Measurements from ENCODE around the gene NR1H4.
A peak's percentile ranks its signal among the peaks of the same experiment; 100 is the strongest.

NR1H4 gene

DNA sequence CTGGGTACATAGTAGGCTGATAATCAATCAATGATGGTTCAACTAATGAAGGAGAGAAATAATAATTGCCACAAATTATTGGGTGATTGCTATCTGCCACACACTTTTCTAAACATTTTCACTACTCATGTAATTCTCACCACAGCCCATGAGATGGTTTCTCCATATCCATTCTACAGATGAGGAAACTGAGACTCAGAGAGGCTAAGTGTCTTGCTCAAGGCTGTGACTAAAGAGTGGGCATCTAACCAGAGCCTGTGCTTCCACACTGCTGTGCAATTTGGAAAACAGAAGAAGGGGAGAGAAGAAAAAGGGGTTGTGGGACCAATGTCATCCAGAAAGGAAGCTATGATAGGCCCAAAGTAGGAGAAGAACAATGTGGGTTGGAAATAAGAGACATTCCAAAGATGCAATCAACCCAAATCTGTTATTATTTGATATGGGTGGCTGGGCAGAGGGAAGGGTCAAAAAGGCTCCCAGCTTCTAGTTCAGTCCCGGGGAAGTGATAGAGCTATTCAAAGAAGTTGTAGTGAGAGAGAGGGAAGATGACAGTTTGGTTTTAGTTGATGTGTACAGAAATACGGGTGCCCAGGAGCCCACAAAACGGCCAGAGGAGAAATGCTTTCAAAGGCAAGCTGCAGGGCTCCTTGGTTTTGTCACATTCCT, 483 bp upstream of the NR1H4 start:
- DNase-seq: no peak

DNA sequence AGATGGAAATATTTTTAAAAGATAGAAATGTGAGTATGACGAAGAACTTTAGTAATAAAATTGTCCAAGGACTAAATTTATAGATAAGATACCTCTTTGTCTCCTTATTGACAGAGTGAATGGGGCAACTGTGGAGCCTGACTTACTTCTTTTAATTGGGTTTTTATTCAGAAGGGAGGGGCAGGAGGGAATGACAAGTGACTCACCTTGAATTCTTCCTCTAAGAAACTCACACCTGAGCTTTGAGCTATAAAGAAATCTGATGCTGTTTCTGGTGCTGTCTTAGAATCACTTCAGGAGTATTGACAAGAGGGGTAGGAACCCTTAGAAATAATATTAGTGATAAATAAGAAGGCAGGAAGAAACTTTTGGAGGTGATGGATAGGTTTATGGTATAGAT, 951 bp downstream of the NR1H4 start:
- no peak for DNase-seq

DNA sequence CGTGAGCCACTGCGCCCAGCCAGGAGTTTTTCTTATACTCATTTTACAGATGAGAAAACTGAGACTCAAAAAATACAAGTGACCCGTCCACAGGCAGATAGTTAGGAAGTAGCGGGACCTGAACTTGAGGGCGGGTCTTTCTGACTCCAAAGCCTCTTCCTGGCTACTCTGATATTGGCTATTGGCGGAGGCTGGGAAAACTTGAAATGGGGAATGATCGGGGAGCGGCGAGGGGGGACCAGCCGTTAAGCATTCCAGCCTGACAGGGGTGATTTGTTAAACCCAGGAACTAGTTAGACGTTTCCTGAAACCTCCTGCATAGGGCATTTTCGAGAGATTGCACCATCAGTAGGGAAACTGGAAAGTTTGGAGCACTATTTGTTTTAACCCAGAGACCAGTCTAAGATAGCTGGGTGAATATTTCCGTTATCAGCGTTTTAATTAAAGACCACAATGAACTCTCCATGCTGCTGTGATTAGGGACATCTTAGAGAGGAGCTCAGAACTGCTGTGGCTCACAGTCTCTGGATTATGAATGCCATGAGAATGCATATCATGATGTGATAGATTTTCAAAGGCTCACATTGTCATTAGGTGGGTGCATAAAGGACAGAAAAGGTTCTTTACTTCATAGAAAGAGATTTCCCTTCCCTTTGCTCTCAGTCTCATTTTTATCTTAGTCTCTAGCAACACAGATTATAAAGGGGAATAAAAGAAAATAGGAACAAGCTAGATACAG, 2.5 kb downstream of the NR1H4 start:
- no peak for DNase-seq

DNA sequence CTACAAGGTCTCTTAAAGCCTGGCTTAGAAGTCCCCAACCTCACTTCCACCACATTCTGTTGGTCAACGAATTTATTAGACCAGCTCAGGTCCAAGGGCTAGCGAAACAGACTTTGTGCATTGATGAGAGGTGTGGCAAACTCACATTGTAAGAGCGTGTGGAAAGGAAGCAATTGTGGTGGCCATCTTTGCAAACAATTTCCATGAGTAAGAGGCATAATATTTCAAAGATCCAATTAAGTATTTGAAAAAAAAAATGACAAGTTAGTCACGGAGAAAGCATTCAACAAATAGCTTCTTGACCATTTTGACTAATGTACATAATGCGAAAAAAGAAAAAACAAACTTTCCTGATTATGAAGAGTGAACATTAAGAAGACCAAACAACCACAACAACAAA, 7.4 kb downstream of the NR1H4 start:
- no peak for DNase-seq

DNA sequence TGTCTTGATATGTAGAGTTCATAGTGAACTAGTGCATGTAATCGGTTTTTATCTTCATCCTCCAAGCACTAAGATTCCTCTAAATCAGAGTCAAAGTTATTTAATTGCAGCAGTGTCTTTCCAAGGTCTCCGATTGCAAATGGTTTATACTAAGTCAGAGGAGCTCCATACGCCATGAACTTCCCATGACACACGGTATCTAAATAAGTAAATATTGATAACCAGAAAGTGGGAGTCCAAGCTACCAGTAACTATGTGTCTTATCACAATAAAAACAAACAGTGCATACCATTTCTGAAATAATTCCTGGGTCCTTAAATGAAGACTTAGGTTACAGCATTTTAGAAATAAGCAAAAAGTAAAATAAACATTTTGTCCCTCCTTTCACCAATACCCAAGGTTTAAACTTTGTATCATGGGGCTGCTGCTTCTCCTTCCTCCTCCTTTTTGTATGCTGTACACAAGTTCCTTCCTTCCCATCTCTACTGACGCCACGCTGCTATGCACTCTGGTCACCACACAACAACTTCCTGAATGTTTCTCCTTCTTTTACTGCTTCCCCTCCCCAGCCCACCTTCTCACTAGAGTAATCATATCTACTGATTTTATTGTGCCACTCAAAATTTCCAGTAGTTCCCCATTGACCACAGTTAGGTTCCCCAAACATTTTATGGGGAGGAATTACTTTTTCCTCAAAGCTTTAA, 10.7 kb downstream of the NR1H4 start:
- peak in 1 of 3 donors; percentile 5 for DNase-seq

DNA sequence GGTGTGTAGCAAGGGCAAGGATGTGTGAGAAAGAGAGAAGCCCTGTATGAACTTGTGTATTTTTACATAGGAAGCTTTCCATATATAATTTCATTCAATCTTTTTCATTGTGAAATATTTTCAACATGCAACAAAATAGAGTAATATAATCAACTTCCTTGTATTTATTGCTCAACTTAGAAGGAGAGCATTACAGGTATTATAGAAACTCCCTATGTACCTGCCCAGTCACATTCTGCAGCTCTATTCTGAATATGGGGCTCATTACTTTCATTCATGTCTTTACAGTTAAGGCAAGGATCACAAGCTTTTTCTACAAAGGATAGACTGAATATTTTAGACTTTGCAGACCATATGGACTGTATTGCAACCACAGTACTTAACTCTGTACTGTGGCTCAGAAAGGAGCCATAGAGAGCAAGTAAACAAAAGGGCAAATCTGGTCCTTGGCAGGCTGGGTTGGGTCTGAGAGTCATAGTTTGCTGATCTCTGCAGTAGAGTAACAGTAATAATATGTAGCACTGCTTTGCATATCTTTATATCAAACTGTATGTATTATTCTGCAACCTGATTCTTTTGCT, 11.3 kb downstream of the NR1H4 start:
- no peak for DNase-seq

DNA sequence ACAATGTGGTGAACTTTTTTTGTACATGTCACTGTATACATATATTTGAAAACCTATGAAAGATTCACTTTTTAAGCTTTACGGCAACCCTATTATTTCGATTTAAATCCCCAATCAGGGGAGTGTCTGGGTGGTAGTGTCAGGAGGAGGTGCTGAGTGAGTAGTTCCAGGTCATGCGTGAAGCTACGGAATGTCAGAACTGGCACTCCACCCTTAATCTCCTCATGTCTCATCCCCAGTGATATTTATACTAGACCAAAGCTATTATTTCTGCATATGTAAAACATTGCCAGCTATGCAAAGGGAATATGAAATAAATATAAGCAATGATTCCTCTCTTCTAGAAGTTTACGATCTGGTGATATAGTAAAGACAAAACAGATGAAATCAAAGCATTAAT, 12.3 kb downstream of the NR1H4 start:
- no peak for DNase-seq

DNA sequence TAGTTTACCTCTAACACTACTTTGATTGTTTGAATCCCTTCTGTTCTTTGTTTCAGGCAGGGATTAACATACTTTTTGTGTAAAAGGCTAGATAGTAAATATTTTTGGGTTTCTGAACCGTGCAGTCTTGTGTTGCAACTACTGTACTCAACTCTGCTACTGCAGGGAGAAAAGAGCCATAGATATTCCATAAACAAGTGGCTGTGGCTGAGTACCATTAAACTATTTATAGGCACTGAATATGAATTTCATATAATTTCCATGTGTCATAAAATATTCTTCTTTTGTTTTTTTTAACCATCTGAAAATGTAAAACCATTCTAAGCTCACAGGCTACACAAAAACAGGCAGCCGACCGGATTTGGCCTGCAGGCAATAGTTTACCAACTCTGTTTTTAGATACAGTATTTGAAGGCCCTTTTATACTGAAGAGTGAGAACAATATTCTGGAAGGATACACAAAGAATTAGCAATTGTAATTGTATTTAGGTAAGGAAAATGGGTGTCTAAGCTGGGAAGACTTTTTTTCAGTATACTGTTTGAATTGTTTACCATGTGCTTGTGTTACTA, 15.7 kb downstream of the NR1H4 start:
- DNase-seq: no peak

DNA sequence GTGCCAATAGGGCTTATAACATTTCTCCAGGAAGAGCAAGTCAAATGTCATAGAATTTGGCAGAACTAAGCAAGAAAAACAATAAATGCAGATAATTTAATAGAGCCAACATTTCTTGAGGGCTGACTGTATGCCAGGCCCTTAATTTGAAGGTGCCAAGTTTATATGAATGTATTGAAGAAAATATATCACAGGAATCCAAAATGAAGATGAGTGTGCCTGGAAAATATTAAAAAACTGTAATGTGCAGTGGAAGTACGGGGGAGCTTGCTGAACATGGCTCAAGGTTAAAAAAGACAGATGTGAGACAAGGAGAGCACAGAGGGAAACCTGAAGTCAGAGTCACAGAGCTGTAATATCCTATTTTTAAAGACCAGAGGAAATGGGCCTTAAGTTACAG, 16.4 kb downstream of the NR1H4 start:
- no peak for DNase-seq

DNA sequence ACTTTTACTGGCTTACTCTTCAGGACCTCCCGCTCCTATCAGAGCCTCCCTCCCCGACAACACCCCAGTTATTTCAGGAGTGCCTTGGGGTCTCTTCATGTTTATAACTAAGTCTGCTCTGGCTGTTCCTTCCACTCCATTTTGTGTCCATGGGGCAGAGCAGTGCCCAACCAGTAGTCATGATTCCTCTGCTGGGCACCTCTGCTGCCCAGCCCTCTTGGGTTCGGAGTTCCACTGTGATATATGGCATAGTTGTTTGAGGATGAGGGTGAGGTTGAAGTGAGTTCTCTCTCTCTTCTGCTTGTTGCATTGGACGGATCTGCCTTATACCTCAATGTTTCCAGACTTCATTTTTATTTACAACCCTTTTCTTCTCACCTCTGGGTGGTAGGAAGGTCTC, 17.4 kb downstream of the NR1H4 start:
- no peak for DNase-seq

DNA sequence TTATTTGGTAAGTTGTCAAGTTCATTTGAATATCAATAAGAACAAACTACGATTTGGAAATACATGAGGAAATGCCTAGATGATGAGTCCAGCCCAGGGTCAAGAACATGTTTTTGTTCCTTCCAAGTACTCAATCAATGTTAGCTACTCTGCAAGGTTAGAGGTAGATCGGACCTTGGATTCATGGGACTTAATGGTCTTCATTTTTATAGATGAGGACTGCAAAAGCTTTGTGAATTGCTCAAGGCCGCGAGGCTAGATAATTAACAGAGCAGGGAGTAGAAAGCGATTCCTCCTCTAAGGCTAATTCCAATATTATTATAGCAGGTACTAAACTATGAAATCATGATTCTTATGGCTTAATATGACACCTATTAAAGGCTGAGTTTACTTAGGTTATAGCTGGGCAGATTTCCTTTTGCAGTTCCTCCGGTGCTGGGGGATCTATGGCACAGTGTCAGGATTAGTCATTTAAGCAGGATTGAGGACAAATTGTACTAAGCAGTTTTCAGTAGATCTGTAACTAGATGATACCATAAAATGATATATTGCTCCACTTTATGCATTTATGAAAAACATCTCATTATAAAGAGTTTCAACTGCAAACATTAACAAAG, 19.8 kb downstream of the NR1H4 start:
- no peak for DNase-seq

DNA sequence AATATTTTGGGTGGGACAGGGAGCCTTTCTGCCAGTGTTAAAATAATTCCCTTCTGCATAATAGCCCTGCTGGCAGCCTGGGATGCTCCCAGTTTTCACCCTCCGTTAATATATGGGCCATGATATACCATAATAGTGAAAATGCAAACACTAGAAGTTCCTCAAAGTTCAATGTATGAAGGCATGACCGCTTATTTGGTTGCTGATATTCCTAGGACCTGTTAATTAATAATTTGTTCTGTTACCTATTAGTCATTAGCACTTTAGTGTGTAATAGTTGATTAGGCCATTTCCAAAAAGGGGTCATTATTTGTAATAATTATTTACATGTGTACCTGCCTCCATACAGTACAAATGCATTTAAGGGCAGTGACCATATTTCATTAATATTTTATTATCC, 20.4 kb downstream of the NR1H4 start:
- no peak for DNase-seq

DNA sequence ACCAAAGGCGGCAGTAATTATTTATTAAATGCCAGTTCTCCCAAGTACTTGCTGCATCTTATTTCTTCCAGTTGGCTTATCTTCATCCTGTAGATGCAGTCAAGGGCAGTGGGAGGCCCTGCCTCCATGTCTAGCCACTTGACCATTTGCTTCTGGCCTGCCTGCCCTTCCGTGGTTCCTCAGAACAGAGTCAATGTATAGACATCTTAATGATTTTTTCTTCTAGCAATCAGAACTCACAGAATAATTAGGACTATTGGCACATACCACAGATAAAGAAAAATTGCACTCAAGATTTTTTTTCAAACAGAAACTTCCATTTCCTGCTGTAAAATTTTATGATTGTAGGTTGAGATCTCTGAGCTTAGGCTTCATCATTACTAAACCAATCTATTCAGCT, 20.9 kb downstream of the NR1H4 start:
- DNase-seq: no peak

DNA sequence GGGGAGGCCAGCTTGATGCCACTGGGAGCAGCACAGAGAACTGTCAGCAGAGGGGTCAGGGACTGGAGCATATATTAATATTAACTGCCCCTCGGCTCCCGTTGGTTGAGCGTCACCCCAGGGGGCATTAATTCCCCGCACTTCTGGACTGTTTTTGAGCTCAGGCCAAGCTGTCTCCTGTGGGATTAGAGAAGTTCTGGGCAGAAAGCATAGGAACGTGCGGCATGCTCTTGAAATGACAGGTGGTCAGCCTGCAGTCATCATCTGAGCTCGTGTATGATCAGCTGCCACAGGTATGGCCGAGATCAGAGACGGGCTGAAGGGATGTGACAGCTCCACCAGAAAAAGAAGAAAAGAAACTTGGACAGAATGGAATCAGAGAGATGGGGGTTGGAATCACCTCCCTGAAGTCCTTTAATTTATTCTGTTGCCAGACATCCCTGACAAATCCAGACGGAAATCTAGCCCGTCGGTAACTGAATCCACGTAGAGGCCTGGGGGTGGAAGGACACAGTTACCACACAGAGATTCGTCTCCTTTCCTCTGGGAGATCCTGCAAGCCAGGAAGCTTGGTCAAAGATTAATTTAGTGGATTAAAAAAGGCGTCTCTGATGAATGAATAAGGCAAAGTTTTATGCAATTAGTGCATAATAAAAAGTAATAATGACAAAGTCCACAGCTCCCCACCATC, 23.6 kb downstream of the NR1H4 start:
- DNase-seq: no peak

DNA sequence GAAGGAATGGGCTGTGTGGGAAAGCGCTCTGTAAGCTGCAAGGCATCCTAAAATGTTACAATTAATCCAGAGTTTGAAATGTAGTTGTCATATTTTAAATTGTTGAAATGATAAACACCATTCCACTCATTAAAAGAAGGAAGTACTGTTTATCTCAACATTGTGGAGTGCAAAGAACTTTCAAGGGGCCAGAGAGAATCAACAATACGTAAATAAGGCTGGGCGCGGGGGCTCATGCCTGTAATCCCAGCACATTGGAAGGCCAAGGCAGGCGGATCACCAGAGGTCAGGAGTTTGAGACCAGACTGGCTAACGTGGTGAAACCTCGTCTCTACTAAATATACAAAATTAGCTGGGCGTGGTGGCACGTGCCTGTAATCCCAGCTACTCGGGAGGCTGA, 24.5 kb downstream of the NR1H4 start:
- DNase-seq: no peak

DNA sequence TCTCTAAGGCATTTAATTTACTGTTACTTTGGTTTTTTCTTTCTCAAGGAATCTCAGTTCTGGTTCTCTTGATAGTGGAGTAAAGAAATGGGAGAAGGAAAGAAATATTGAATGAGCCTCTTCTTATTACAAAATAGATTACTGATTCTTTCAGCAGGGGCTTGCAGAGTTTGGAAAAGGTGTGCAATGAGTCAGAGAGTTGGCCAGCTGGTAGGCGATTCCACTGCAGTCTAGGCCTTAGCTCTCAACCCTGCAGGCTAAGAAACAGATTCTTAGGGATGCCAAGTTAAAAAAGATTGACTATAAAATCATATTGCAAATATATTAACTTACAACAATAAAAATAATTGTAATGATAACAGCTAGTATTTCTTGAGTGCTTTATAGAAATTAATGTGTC, 25.8 kb downstream of the NR1H4 start:
- DNase-seq: no peak

DNA sequence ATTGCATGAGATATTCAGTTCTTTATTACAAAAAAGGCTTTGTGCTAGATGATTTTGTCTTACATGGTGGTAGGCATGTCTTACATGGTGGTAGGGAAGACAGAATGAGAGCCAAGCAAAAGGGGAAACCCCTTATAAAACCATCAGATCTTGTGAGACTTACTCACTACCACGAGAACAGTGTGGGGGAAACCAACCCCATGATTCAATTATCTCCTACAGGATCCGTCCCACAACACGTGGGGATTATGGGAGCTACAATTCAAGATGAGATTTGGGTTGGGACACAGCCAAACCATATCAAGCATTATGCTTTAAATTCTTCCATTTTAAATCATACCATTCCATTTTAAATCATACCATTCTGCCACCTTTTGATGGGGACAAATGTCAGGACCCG, 29.1 kb downstream of the NR1H4 start:
- DNase-seq: peak in 2 of 3 donors; percentile 10 to 16

DNA sequence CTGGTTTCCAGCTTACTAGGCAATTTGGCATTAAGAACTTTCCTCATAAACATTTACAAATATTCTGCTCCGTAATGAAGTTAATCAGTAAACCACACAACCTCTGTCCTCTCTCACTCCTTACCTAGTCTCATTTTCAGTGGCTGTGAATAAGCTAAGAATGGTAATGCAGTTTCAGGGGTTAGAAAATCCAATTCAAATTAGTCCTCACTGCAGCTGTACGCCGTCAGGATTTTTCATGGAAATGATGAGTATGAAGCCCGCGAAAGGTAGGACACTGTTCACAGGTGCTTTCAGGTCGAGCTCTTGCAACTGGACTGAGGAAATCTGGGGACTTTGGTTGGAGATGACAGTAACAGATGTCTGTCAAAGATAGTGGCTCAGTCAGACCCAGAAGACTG, 29.6 kb downstream of the NR1H4 start:
- no peak for DNase-seq

DNA sequence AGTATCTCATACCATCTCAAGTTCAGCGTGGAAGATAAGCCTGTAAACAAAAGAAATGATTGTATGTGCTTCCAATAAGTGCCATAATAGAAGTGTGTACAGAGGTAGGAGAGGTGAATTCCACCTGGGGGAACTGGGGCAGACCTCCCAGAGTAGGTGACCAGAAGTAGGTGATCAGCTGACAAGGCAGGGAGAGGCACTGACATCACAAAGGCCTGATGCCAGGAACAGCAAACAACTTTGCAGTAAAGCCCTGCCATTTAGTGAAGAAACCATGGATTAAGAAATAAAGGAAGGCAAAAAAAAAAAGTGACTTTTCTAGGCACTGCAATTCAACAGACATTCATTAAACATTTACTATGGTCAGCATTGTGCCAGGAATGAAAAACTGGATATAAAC, 31.1 kb downstream of the NR1H4 start:
- DNase-seq: no peak

DNA sequence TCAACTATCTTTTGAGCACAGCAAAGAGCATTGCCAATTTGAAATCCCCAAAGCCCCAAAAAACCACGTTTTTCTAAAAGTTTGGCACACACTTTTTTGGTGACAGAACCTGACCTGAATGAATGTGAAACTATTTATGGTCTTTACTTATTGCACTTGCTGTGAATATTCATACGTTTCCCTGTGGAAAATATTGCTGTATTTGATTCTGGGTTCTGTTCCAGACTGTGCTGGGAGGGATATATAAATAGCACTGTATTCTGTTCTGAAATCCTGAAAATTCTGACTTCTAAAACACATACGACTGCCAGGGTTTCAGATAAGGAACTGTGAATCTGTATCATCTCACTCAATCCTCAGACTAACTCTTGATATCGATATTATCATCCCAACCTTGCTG, 35.1 kb downstream of the NR1H4 start:
- no peak for DNase-seq

DNA sequence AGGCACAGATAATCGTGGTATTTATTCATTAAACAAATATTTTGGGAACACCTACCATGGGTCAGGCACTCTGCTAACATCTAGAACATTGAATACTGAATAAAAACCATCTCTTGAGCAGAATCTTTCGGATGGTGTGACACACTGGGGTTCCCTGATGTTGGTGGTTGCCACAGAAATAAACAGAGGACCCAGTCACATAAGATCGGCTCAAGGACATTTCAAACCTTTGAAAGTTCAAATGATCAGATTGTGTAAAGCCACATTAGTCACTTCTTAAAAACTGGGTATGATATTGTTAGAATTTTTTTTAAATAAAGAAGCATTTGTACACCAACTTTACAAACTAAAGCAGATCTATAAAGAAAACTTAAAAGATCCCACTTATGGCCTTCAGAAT, 39.0 kb downstream of the NR1H4 start:
- DNase-seq: no peak

DNA sequence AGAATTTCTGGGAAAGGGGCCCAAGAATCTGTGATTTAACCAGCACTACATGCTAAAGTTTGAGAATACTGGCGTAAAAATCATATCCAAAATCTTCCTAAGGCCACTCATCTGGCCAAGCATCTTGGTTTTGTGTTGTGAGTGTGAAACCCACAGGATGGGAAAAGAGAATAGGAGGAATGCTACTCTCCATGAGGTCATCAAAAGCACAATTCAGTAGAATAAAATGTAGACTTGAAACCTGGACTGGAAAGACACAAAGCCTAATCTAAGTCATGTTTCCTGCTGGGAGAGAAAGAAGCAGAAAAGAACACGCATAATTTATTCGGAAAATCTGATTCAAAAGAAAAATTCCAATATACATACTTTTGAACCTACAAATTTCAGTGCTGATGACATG, 42.3 kb downstream of the NR1H4 start:
- DNase-seq: no peak

DNA sequence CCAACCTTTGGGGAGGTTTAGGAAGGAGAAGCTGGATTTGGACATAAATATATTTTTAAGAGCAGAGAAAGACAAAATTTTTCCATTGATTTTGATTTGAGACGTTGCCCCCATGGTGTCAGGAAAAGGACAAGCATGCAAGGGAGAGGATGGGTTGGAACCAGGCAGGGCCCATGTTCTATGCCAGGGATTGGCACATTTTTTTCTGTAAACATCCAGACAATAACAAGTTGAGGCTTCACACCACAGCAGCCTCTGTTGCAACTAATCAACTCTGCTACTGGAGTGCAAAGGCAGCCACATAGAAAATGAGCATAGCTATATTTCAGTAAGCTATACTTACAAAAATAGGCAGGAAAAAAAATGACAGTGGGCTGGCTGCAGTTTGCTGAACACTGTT, 44.7 kb downstream of the NR1H4 start:
- DNase-seq: no peak

Measured in suppressor macrophage treated with lipopolysaccharide for 1 hour (primary cell).